ENCODE data around the gene INPP5E. TPM values are rescaled to one million over a fixed set of nuclear protein-coding genes. Genes with fewer than 3 reads are reported as not detected.

The INPP5E gene
- total and polyA plus RNA-seq, 2 experiments from 2014 or later = 5.8 to 13.4 TPM

- Mint-ChIP-seq H3K27ac (no peak overlapping the region), H3K4me3 (peak overlapping the region; percentile 85), H3K4me1 (peaks cover 18% of the 10 kb centered on the region), H3K27me3 (ENCODE audit: insufficient read depth, low read depth, poor library complexity) (peaks cover 13% of the 10 kb centered on the region), H3K9me3 (0 out of 3 replicates have a peak, but pooled peaks cover 2% of the 10 kb centered on the region), H3K36me3 (ENCODE audit: low read depth) (peaks cover 28% of the 10 kb centered on the region)
- no peaks in the 10 kb centered on the region for H3K27me3 ChIP-seq (ENCODE audit: insufficient read depth)
- peaks cover 23% of the 10 kb centered on the region; the same call in 1 of the 2 replicates for H4K20me1 ChIP-seq (replicated peaks; ENCODE audit: insufficient read depth)
- ATAC-seq (peak; percentile 48), DNase-seq (ENCODE audit: low spot score) (peak; percentile 66)
- H2AFZ ChIP-seq = peak overlapping the region; percentile 85
- no peak overlapping the region for H3K27ac ChIP-seq (ENCODE audit: low read depth)
- no peak for TF ChIP-seq NANOG (IDR thresholded peaks at IDR 0.05; ENCODE audit: borderline replicate concordance)
- no peak for TF ChIP-seq REST (IDR thresholded peaks at IDR 0.05; ENCODE audit: unreplicated experiment)
- TF ChIP-seq JUNB (IDR thresholded peaks at IDR 0.05; ENCODE audit: unreplicated experiment) = no peak
- no peak for TF ChIP-seq CREB1 (CRISPR knock-in tag; IDR thresholded peaks at IDR 0.05; ENCODE audit: low read depth)
- TF ChIP-seq ZNF462 (CRISPR knock-in tag; IDR thresholded peaks at IDR 0.05) = no peak
- no peak for TF ChIP-seq STAT1 (IDR thresholded peaks at IDR 0.05; ENCODE audit: unreplicated experiment)
- no peak for TF ChIP-seq EZH2phosphoT487 (IDR thresholded peaks at IDR 0.05; ENCODE audit: unreplicated experiment)
- no peak for TF ChIP-seq ZNF331 (CRISPR knock-in tag; IDR thresholded peaks at IDR 0.05; ENCODE audit: low read depth)
- no peak for TF ChIP-seq ZNF114 (CRISPR knock-in tag; IDR thresholded peaks at IDR 0.05)
- TF ChIP-seq ETS1 (IDR thresholded peaks at IDR 0.05) = no peak
- no peak for TF ChIP-seq CTCF (conservative IDR thresholded peaks at IDR 0.05; ENCODE audit: low read depth in 2 of 2)
- no peak for TF ChIP-seq EZH2 (IDR thresholded peaks at IDR 0.05; ENCODE audit: low read depth, unreplicated experiment)
- no peak for TF ChIP-seq POLR2AphosphoS5 (IDR thresholded peaks at IDR 0.05; ENCODE audit: low read depth)
- no peaks in the 10 kb centered on the region for H3K4me1 ChIP-seq (ENCODE audit: insufficient read depth)
- H3K36me3 ChIP-seq (ENCODE audit: insufficient read depth) = peaks cover 8% of the 10 kb centered on the region
- peak overlapping the region; percentile 85 for H3K4me3 ChIP-seq
- no peaks in the 10 kb centered on the region for H3K9me2 ChIP-seq (ENCODE audit: insufficient read depth)
- peaks cover 23% of the 10 kb centered on the region for H3F3A ChIP-seq (replicated peaks; ENCODE audit: low read depth)
- H3K79me2 ChIP-seq (replicated peaks; ENCODE audit: insufficient read depth) = peaks cover 29% of the 10 kb centered on the region
- peak overlapping the region; percentile 93 for H3K4me2 ChIP-seq
Observed at GRCh38 chr9:136438548-136439480, 831 bp downstream of the INPP5E start.
